ENCODE results near the gene RYR1. TPM values are rescaled to one million over a fixed set of nuclear protein-coding genes. Genes with fewer than 3 reads are reported as not detected.
A peak's percentile ranks its signal among the peaks of the same experiment; 100 is the strongest.

RYR1 gene
- total and polyA plus RNA-seq, 10 of the 15 experiments (the other 5 are each of a cell fraction or from before 2014, with no cell fraction given): under 0.01 to 0.32 (median 0.07) TPM; not detected in 1

DNA sequence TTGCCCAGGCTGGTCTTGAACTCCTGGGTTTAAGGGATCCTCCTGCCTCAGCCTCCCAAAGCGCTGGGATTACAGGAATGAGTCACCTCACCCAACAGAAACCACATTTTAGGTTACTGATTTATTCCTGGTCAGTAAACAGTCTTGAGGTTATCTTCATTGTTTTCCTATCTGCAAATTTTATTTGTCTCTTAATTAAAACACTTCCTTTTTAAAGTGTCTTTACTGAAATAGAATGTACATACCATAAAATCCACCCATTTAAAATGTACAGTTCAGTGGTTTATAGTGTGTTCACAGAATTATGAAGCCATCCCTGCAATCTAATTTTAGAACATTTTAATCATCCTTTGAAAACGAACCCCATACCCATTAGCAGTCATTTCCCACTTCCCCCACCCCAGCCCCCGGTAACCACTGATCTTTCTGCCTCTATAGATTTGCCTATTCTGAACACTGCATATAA is 121.2 kb downstream of the RYR1 start (continued):
- TF ChIP-seq, protein P1, sequence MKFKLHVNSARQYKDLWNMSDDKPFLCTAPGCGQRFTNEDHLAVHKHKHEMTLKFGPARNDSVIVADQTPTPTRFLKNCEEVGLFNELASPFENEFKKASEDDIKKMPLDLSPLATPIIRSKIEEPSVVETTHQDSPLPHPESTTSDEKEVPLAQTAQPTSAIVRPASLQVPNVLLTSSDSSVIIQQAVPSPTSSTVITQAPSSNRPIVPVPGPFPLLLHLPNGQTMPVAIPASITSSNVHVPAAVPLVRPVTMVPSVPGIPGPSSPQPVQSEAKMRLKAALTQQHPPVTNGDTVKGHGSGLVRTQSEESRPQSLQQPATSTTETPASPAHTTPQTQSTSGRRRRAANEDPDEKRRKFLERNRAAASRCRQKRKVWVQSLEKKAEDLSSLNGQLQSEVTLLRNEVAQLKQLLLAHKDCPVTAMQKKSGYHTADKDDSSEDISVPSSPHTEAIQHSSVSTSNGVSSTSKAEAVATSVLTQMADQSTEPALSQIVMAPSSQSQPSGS (IDR thresholded peaks at IDR 0.05; ENCODE audit: low read length): 0 out of 2 replicates have a peak, but pooled peaks have one; percentile 22
- TF ChIP-seq, protein P2, sequence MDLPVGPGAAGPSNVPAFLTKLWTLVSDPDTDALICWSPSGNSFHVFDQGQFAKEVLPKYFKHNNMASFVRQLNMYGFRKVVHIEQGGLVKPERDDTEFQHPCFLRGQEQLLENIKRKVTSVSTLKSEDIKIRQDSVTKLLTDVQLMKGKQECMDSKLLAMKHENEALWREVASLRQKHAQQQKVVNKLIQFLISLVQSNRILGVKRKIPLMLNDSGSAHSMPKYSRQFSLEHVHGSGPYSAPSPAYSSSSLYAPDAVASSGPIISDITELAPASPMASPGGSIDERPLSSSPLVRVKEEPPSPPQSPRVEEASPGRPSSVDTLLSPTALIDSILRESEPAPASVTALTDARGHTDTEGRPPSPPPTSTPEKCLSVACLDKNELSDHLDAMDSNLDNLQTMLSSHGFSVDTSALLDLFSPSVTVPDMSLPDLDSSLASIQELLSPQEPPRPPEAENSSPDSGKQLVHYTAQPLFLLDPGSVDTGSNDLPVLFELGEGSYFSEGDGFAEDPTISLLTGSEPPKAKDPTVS (IDR thresholded peaks at IDR 0.05; ENCODE audit: low read depth, low read length): no peak
- TF ChIP-seq KDM1A (IDR thresholded peaks at IDR 0.05; ENCODE audit: borderline replicate concordance) (no peak), CBX5 (IDR thresholded peaks at IDR 0.05; ENCODE audit: low read depth) (no peak), SPI1 (IDR thresholded peaks at IDR 0.05; ENCODE audit: borderline replicate concordance, insufficient read depth, low read depth, low read length) (peak; percentile 26; the same call in 1 of the 2 replicates), EZH2 (IDR thresholded peaks at IDR 0.05; ENCODE audit: borderline replicate concordance, control insufficient read depth, low read depth, low read length) (no peak), SMAD5 (IDR thresholded peaks at IDR 0.05; ENCODE audit: low read depth) (no peak), MXI1 (IDR thresholded peaks at IDR 0.05; ENCODE audit: low read depth, low read length) (no peak), CBFB (IDR thresholded peaks at IDR 0.05; ENCODE audit: low read depth) (no peak; the same call in 1 of the 2 replicates), BMI1 (IDR thresholded peaks at IDR 0.05; ENCODE audit: borderline replicate concordance) (peak; percentile 64), YBX1 (IDR thresholded peaks at IDR 0.05) (no peak), RFX5 (IDR thresholded peaks at IDR 0.05; ENCODE audit: low read depth, low read length) (no peak), RAD51 (IDR thresholded peaks at IDR 0.05) (peak; percentile 17; the same call in 1 of the 2 replicates), TAF1 (IDR thresholded peaks at IDR 0.05; ENCODE audit: borderline replicate concordance, low read depth, low read length) (no peak), ASH2L (IDR thresholded peaks at IDR 0.05; ENCODE audit: borderline replicate concordance, low read depth) (no peak)
- TF ChIP-seq, protein P3, sequence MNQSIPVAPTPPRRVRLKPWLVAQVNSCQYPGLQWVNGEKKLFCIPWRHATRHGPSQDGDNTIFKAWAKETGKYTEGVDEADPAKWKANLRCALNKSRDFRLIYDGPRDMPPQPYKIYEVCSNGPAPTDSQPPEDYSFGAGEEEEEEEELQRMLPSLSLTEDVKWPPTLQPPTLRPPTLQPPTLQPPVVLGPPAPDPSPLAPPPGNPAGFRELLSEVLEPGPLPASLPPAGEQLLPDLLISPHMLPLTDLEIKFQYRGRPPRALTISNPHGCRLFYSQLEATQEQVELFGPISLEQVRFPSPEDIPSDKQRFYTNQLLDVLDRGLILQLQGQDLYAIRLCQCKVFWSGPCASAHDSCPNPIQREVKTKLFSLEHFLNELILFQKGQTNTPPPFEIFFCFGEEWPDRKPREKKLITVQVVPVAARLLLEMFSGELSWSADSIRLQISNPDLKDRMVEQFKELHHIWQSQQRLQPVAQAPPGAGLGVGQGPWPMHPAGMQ (IDR thresholded peaks at IDR 0.05; ENCODE audit: borderline replicate concordance): no peak
- TF ChIP-seq, protein P4, sequence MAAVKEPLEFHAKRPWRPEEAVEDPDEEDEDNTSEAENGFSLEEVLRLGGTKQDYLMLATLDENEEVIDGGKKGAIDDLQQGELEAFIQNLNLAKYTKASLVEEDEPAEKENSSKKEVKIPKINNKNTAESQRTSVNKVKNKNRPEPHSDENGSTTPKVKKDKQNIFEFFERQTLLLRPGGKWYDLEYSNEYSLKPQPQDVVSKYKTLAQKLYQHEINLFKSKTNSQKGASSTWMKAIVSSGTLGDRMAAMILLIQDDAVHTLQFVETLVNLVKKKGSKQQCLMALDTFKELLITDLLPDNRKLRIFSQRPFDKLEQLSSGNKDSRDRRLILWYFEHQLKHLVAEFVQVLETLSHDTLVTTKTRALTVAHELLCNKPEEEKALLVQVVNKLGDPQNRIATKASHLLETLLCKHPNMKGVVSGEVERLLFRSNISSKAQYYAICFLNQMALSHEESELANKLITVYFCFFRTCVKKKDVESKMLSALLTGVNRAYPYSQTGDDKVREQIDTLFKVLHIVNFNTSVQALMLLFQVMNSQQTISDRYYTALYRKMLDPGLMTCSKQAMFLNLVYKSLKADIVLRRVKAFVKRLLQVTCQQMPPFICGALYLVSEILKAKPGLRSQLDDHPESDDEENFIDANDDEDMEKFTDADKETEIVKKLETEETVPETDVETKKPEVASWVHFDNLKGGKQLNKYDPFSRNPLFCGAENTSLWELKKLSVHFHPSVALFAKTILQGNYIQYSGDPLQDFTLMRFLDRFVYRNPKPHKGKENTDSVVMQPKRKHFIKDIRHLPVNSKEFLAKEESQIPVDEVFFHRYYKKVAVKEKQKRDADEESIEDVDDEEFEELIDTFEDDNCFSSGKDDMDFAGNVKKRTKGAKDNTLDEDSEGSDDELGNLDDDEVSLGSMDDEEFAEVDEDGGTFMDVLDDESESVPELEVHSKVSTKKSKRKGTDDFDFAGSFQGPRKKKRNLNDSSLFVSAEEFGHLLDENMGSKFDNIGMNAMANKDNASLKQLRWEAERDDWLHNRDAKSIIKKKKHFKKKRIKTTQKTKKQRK (IDR thresholded peaks at IDR 0.05; ENCODE audit: low read depth, low read length): no peak
- TF ChIP-seq, protein P5, sequence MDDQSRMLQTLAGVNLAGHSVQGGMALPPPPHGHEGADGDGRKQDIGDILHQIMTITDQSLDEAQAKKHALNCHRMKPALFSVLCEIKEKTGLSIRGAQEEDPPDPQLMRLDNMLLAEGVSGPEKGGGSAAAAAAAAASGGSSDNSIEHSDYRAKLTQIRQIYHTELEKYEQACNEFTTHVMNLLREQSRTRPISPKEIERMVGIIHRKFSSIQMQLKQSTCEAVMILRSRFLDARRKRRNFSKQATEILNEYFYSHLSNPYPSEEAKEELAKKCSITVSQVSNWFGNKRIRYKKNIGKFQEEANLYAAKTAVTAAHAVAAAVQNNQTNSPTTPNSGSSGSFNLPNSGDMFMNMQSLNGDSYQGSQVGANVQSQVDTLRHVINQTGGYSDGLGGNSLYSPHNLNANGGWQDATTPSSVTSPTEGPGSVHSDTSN (IDR thresholded peaks at IDR 0.05; ENCODE audit: insufficient replicate concordance, low read depth, low read length): no peak
